Stimulated activated CD4-positive, alpha-beta T cell treated with anti-CD3 and anti-CD28 coated beads, Interleukin-4, amount 100 ng/mL, for 1 hour (primary cell): ENCODE measurements around the gene TMEM145.
"Not testable (repeated sequence)": the region's sequence is repeated elsewhere in the genome, so short reads cannot be mapped to it uniquely, and the experiment has no call there.

Experiments used
- DNase-seq: peaks from one replicate; pipeline ENCODE4 v3.0.0-alpha.2; 2020

The TMEM145 gene

DNA sequence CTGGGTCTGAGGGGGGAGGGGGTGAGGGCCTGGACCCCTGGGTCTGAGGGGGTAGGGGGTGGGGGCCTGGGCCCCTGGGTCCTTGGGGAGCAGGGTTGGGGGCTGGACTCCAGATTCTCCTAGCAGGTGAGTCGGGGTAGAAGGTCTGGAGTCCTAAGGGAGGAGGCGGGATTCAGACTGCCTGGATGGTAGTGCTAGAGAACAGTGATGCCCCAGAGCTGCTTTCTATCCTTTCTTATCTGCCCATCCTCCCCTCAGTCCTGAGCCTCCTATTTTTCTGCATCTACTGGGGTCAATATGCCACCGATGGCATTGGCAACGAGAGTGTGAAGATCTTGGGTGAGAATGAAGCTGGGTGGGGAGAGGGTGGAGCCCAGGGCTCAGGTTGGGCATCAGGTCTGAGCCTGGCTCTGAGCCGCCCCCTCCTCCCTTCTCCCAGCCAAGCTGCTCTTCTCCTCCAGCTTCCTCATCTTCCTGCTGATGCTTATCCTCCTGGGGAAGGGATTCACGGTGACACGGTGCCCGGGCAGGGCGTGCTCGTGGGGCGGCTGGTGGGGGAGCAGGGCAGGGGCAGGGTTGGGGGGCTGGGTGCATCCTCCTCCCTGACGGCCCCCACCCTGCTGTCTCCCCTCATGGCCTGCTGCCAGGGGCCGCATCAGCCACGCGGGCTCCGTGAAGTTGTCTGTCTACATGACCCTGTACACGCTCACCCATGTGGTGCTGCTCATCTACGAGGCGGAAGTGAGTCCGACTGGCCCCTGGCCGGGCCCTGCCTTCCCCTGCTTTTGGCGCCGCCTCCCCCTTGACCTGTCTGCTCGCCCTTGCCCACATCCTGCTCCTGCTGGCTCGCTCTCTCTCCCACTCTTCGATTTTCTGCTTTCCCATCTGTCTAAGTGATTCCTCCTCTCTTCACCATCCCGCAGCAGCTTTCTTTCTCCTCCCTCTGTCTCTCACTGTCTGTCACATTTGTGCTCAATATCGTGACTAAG lies 3.4 kb downstream of the TMEM145 start:
- no peak for DNase-seq

DNA sequence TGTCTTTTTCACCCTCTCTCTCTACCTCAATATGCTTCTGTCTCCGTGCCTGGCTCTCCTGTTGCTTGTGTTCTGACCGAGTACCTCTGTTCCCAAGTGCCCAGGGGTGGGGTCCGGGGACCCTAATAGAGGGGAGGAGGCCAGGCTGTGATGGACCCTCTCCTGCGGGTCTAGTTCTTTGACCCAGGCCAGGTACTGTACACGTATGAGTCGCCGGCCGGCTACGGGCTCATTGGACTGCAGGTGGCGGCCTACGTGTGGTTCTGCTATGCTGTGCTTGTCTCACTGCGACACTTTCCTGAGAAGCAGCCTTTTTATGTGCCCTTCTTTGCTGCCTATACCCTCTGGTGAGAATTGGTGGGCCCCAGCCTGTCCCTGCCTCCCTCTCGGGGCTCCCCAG lies 4.4 kb downstream of the TMEM145 start:
- no peak for DNase-seq

DNA sequence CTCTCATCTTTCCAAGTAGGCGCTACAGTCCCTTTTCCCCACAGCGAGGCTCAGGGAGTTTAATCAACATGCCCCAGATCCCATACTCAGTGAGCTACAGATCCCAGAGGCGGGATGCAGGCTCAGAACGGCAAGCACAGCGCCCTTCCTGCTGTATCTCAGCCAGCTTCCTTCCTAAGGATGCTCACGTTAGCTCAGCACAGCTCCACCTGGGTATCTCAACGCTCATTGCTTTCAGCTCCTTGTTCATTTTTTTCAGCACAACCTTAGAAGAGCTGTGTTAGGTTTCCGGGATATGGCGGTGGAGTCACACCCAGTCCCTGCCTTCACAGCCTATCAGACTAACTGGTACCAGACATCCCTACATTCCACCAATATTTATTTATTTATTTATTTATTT lies 9.2 kb downstream of the TMEM145 start:
- no peak for DNase-seq

DNA sequence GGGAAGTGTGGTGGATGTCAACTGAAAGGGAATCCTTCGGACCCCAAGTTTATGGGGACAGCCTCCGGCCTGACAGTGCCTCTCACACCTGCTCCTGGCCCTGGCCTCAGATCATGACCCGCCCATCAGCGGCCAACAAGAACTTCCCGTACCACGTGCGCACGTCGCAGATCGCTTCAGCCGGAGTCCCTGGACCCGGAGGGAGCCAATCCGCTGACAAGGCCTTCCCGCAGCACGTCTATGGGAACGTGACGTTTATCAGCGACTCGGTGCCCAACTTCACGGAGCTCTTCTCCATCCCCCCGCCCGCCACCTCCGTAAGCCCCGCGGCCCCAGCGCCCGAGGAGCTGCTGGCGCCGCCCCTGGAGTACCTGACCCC lies 10.4 kb downstream of the TMEM145 start:
- no peak for DNase-seq

DNA sequence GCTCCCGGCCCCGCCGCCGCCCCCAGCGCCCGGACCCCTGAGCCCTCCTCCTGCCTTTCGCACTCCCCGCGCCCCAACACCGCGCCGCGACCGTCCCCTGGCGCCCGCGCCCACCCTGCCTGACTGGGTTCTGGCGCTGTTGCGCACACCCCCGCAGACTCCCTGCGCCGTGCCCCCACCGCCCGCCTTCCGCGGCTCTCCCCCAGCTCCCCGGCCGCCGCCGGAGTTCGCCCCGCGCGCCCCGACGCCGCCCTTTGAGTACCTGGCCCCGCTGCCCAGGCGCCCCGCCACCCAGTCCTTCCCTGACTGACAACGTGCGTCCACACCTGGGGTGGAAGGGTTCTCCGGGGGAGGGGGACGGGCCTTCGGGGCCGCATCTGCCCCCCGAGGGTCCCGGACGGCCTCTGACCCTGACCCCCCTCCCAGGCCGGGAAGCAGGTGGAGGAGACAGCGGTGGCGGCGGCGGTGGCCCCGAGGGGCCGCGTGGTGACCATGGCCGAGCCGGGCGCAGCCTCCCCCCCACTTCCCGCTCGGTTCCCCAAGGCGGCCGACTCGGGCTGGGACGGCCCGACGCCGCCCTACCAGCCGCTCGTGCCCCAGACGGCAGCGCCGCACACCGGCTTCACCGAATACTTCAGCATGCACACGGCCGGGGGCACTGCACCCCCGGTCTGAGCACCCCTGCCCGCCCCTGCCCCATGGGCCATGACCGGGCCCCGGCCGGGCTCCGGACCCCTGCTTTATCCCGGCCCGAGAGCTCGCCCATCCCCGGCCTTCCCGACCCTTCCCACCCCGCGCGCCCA lies 10.9 kb downstream of the TMEM145 start:
- DNase-seq: peak; percentile 23

DNA sequence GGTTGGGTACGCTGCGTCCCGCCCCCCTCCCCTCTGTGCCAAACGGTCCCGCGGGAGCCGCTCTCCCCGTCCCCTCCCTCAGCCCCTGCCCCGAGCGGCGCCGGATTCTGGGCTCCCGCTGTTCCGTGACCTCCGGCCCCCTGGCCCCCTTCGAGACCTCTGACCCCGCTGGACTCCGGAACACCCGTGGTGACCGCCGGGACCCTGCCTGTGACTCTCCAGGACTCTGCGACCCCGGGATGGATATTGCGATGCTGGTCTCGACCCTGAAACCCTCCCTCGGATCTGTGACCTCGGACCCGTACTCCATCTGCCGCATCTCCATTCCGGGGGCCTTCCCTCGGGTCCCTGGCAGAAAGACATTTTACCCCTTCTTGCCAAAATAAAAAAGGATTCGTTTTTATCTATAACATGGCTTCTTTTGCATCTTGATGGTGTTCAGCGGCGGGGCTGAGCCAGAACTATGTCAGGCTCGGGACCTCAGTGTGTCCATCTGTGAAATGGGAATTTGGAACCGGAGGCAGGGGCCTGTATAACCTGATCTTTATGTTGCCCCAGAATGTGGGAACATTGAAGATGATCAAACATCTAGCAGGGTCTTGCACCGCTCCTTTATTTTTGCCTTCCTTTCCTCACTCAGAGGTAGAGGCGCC lies 11.7 kb downstream of the TMEM145 start:
- no peak for DNase-seq

DNA sequence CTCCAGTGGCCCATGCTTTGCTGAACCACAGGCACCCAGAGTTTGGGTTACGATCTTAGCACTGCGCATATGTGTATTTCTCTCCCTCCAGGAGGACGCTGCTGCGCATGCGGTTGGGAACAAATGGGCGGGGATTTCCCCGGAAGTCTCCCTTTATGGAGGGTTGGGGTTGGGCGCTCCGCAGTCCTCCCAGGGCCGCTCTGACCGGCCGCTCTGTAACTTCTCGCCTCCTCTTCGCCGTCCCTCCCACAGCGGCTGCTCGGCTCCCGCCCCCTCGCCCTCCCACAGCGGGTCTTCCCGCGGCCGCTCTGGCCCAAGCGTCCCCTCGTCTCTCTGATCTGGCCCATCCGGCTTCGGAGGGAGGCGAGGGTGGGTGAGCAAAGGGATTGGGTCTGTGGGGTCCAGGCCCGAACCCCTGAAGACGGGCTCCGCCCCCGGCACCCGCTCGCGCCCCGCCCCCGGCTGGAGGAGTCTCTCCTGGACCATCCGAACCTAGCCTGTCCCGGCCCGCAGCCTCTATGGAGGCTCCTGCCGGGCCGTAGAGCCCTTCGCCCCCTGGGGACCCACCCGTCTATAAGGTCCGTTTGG lies 12.3 kb downstream of the TMEM145 start, which contains the start of gene MEGF8:
MEGF8 (plus strand) TSS at position 328 of the 588 bp plus-strand sequence. CDS start 609 bp downstream, outside the sequence.
- peak; percentile 98 for DNase-seq

DNA sequence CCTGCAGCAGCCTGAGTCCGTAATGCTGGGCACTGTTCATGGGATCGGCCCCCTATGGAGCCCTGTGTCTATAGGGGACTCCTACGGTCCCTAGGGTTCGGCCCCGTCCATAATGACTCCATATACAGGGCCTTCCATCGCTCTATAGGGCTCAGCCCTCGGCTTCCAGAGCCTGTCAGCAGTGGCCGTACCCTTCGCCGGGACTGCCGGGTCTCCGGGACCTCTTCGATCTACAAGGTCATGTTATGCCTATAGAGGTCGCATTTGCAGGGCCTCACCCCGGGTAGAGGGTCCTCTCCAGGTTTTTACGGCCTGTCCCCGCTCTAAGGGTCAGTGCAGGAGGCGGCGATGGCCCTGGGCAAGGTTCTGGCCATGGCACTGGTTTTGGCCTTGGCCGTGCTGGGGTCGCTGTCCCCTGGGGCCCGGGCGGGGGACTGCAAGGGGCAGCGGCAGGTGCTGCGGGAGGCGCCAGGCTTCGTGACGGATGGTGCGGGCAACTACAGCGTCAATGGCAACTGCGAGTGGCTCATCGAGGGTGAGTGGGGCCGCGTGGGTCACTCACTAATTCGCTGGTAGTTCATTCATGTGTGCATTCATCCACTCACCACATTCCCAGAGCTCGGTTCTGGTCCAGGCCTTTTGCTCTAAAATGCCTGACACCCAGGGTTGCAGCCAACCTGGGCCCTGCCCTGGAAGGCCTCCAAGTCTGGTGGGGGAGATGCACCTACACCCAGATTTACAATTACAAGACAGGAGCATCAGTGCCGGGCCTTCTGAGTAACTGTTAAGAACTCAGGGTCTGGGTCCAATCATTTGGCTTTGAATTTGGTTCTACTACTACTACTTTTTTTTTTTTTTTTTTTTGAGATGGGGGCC lies 13.0 kb downstream of the TMEM145 start:
- peak; percentile 26 for DNase-seq

DNA sequence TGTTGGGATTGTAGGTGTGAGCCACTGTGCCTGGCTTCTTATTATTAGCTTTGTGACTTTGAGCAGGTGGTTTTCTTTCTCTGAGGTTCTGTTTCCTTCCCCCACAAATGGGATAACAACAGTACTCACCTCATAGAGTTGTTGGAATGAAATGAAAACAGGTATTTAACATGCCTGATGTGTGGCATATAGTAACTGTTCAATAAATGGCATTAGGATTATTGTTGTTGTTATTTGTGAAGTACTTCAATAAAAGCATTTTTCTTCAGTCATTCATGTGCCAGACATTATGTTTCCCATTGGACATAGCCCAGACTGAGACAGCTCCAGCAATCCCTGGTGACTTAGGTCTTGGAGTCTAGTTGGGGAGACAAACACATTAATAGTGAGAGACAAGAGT lies 13.9 kb downstream of the TMEM145 start:
- no peak for DNase-seq

DNA sequence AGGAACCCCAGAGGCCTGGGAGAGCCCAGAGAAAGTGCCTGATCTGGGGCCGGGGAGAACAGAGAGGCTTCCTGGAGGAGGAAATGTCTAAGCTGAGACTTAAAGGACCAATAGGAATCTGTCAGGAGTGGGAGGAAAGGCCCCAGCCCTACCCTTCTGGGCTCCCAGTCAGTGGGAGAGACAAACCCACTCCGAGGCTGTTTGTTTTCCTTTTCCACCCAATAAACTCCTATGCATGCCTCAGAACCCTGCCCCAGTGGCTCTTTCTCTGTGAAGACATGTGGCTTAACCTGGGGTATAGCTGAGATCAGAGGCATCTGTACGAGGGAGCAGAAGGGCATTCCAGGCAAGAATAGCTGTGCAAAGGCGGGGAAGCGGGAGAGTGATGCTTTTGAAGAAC lies 14.3 kb downstream of the TMEM145 start:
- DNase-seq: no peak

DNA sequence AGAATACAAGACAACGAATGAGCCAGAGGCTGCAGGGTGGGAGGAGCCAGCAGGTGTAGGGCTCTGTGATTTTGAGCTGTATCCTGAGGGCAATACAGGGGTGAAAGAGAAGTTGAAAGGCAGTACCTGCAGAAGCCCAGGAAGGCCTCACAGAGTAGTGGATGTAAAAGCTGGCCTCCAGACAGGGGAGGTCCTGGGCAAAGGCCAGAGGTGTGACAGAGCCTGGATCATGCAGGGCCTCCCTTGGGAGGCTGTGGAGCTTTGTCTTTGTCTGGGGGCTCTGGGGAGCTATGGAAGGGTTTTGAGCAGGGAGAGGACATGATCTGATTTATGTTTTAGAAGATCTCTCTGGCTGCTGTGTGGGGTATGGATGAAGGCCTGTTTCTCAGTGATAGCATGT lies 15.0 kb downstream of the TMEM145 start:
- DNase-seq: no peak

DNA sequence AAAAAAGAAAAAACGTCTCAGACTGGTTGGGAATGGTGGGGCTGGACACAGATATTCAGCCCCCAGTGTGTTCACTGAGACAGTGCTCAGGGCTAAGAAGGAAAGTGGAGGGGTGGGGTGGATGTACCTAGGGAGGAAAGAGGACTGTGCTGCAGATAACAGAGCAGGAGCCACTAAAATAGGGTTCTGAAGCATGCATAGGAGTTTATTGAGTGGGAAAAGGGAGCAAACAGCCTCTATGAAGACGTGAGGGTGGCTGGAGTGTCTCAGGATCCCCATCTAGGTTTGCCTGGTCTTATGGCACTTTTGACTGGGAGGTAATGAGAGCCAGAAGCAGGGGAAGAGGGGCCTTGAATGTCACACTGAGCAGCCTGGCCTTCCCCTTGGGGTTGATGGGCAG lies 15.7 kb downstream of the TMEM145 start:
- no peak for DNase-seq

DNA sequence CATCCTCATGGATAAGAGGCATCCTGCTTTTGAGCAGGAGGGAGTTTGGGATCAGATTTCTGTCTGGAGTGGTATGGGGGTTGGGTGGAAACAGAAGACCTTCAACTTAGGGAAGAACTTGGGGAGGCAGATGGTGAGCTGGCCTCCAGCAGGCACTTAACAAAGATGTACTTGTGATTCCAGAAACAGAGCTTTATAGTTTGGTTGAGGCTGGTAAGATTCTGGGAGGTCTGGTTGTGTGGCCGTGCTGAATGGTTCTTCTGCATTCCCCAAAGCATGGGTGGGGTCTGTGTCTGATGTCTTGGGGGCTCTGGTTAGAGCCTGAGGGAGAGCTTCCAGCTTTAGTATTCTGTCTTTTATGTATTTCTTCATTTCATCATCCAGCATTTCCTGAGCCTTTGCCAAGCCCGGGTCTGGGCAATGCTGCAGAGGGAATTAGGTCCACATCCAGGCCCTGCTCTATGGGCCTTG lies 17.2 kb downstream of the TMEM145 start:
- no peak for DNase-seq

DNA sequence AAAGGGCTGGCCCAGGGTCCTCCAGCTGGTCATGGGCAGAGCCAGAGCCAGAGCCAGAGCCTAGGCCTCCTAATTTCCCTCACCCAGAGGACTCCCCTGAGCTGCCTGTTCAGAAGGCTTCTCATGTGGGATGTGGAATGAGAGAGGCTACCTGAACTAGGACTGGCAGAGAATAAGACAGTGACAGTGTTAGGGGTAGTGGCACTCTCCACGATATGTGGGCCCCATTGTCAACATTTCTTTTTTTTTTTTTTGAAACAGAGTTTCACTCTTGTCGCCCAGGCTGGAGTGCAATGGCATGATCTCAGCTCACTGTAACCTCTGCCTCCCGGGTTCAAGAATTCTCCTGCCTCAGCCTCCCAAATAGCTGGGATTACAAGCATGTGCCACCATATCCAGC lies 18.2 kb downstream of the TMEM145 start:
- not testable (repeated sequence) for DNase-seq

DNA sequence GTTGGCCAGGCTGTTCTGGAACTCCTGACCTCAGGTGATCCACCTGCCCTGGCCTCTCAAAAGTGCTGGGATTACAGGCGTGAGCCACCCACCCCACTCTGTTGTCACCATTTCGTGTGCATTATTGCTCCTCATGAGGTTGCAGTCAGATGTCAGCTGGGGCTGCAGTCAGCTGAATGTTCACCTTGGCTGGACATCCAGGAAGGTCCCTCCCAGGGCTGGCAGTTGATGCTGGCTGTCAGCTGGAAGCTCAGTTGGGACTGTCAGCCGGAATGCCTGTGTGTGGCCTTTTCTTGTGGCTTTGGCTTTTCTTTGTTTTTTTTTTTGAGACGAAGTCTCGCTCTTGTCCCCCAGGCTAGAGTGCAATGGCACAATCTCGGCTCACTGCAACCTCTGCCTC lies 18.9 kb downstream of the TMEM145 start:
- DNase-seq: no peak

DNA sequence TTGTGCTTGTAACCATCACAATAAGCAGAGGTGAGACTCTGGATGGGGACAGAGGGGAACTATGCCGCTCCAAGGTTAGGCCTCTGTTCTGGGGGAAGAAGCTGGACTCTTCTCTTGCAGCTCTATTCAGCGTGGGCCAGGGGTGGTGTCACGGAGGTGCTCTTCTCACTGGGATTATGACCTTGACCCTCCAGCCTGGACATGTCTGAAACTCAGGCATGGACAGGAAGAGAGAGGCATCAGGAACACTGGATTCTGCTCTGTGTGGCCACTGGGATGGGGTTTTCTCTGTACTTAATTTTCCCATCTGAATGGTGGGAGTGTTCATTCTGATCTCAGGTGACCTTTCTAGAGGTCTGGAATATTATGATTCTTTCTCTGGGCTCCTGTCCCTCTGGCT lies 19.9 kb downstream of the TMEM145 start:
- no peak for DNase-seq

DNA sequence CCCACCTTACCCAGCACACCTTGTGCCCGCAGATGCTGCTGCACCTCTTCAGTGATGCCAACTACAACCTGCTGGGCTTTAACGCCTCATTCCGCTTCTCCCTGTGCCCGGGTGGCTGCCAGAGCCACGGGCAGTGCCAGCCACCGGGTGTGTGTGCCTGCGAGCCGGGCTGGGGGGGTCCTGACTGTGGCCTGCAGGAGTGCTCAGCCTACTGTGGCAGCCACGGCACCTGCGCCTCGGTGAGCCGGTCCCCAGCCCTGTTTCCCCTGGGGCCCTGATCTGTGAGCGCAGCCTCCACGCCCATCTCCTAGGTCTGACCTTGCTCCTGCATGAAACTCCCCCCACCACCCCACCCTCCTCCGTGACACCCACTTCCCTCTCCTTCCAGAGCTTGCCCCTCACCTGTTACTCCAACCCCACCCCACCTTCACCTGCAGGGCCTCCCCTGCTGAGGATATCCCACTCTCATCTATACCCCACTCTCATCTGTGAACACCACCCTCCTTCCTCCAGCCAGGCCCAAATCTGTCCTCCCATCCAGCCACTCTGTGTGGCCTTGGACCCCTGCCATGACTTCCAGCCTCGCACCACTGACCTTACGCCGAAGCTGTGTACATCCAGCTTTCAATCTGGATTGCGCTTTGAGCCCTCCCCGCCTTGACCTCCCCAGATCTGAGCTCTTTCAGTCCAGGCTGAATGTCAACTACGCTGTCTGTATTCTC lies 21.0 kb downstream of the TMEM145 start:
- no peak for DNase-seq

DNA sequence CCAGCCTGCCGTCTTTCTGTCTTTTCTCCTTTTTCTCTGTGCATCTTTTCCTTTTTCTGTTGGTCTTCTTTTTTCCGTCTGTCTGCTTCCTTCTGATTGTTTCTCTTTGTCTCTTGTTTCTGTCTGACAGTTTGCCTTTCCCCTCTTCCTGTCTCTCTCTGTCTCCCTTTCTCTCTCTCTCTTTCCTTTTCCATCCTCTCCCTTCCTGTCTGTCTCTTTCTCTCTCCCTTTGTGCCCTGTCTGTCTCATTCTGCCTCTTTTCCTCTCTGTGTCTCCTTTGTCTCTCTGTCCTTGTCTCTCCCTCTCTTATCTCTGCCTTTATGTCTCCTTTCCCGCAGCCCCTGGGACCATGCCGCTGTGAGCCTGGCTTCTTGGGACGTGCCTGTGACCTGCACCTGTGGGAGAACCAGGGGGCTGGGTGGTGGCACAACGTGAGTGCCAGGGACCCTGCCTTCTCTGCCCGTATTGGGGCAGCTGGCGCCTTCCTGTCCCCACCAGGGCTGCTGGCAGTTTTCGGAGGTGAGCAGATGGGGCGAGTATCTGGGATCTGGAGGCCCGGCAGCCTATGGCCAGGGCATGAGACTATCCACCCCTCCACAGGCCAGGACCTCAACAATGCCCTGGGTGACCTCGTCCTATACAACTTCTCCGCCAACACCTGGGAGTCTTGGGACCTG lies 21.7 kb downstream of the TMEM145 start:
- DNase-seq: no peak

DNA sequence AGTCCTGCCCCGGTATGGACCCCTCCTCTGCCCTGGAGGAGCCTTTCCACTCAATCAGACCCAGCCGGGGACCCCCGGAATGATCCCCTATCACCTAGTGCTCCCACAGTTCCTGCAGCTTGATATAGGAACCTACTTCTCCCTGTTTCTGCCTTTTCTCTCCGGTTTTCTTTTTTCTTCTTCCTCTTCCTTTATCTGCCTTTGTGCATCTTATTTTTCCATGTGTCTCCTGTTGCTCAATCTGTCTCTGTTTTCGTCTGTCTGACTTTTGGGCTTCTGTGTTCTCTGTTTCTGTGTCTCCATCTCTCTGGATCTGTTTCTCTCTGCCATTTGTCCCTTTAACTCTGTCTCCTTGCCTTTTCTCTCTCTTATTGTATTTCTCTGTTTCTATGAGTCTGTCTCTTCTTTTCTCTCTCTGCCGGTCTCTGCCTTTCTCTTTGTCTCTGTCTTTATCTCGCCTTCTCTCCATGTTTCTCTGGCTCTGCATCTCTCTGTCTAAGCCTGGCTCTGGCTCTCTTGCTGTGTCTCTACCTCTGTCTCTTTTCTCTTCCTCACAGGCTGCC lies 22.3 kb downstream of the TMEM145 start:
- DNase-seq: no peak

DNA sequence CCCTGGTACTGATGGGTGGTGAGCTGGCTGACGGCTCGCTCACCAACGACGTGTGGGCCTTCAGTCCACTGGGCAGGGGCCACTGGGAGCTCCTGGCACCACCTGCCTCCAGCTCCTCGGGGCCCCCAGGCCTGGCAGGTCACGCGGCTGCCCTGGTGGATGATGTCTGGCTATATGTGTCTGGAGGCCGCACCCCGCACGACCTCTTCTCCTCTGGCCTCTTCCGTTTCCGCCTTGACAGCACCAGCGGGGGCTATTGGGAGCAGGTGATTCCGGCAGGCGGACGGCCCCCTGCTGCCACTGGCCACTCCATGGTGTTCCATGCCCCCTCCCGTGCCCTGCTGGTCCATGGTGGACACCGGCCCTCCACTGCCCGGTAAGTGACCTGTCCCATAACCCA lies 22.9 kb downstream of the TMEM145 start:
- no peak for DNase-seq
